Neuron (in vitro differentiated cells): ENCODE data around the gene ZFYVE28.
"Not testable (repeated sequence)": the region's sequence is repeated elsewhere in the genome, so short reads cannot be mapped to it uniquely, and the experiment has no call there.

Source experiments
- H2AFZ ChIP-seq: one replicate; pipeline ENCODE4 v1.6.1; 2013; ENCODE audit warnings: low read depth, mild to moderate bottlenecking, inconsistent platforms, low read length, moderate library complexity
- H3K27me3 ChIP-seq: one replicate; pipeline ENCODE4 v1.6.1; 2013; ENCODE audit warnings: low read length; ENCODE audit not compliant: insufficient read depth
- H3K36me3 ChIP-seq: one replicate; pipeline ENCODE4 v1.6.1; 2013; ENCODE audit warnings: low read length; ENCODE audit not compliant: insufficient read depth
- H3K4me1 ChIP-seq: one replicate; pipeline ENCODE4 v1.6.1; 2013; ENCODE audit warnings: low read length; ENCODE audit not compliant: insufficient read depth
- H3K4me3 ChIP-seq: 2 replicates; pipeline ENCODE4 v1.5.1; 2013; ENCODE audit warnings: mild to moderate bottlenecking, low read length, moderate library complexity
- H3K9me3 ChIP-seq: one replicate; pipeline ENCODE4 v1.6.1; 2013; ENCODE audit warnings: low read length

Gene ZFYVE28

GRCh38 chr4:2441393-2442174, 23.1 kb upstream of the ZFYVE28 start:
- Histone ChIP-seq H2AFZ (no peak overlapping the region), H3K27me3 (no peaks in the 10 kb centered on the region), H3K4me3 (no peak overlapping the region), H3K4me1 (peaks cover 2% of the 10 kb centered on the region), H3K36me3 (no peaks in the 10 kb centered on the region), H3K9me3 (no peaks in the 10 kb centered on the region)

- Histone ChIP-seq H2AFZ (no peak overlapping the region), H3K4me1 (no peaks in the 10 kb centered on the region), H3K9me3 (no peaks in the 10 kb centered on the region), H3K4me3 (no peak overlapping the region), H3K27me3 (peaks cover 6% of the 10 kb centered on the region), H3K36me3 (no peaks in the 10 kb centered on the region)
Observed at GRCh38 chr4:2438822-2439718, 20.6 kb upstream of the ZFYVE28 start.

GRCh38 chr4:2437475-2438215, 19.2 kb upstream of the ZFYVE28 start:
- Histone ChIP-seq H3K9me3 (no peaks in the 10 kb centered on the region), H3K27me3 (peaks cover 13% of the 10 kb centered on the region), H3K4me3 (no peak overlapping the region), H3K36me3 (no peaks in the 10 kb centered on the region), H2AFZ (no peak overlapping the region), H3K4me1 (peaks cover 9% of the 10 kb centered on the region)

- H2AFZ ChIP-seq, result no peak overlapping the region
- peaks cover 9% of the 10 kb centered on the region for H3K4me1 ChIP-seq
- H3K9me3 ChIP-seq, result no peaks in the 10 kb centered on the region
- H3K36me3 ChIP-seq, result no peaks in the 10 kb centered on the region
- peaks cover 17% of the 10 kb centered on the region for H3K27me3 ChIP-seq
- no peak overlapping the region for H3K4me3 ChIP-seq
Observed at GRCh38 chr4:2436761-2437474, 18.5 kb upstream of the ZFYVE28 start.

GRCh38 chr4:2436301-2436700, 17.9 kb upstream of the ZFYVE28 start:
- Histone ChIP-seq H3K36me3 (no peaks in the 10 kb centered on the region), H3K4me1 (peaks cover 9% of the 10 kb centered on the region), H2AFZ (no peak overlapping the region), H3K27me3 (peaks cover 17% of the 10 kb centered on the region), H3K9me3 (no peaks in the 10 kb centered on the region), H3K4me3 (no peak overlapping the region)

GRCh38 chr4:2434420-2434819, 16.0 kb upstream of the ZFYVE28 start:
- no peak overlapping the region for H2AFZ ChIP-seq

GRCh38 chr4:2433609-2434350, 15.3 kb upstream of the ZFYVE28 start:
- Histone ChIP-seq H3K4me3 (no peak overlapping the region), H3K27me3 (peaks cover 17% of the 10 kb centered on the region), H3K9me3 (no peaks in the 10 kb centered on the region), H2AFZ (no peak overlapping the region), H3K4me1 (peaks cover 9% of the 10 kb centered on the region), H3K36me3 (no peaks in the 10 kb centered on the region)

More at GRCh38 chr4:2434420-2434819, 16.0 kb upstream of the ZFYVE28 start:
- no peak overlapping the region for H3K4me3 ChIP-seq
- peaks cover 17% of the 10 kb centered on the region for H3K27me3 ChIP-seq
- no peaks in the 10 kb centered on the region for H3K36me3 ChIP-seq
- no peaks in the 10 kb centered on the region for H3K9me3 ChIP-seq
- H3K4me1 ChIP-seq, result peaks cover 9% of the 10 kb centered on the region

GRCh38 chr4:2432991-2433530, 14.6 kb upstream of the ZFYVE28 start:
- Histone ChIP-seq H3K4me1 (peaks cover 9% of the 10 kb centered on the region), H3K27me3 (peaks cover 22% of the 10 kb centered on the region), H2AFZ (no peak overlapping the region), H3K36me3 (no peaks in the 10 kb centered on the region), H3K4me3 (no peak overlapping the region), H3K9me3 (no peaks in the 10 kb centered on the region)

- H3K27me3 ChIP-seq, result peaks cover 31% of the 10 kb centered on the region
- no peak overlapping the region for H3K4me3 ChIP-seq
- peaks cover 9% of the 10 kb centered on the region for H3K4me1 ChIP-seq
- H3K9me3 ChIP-seq, result no peaks in the 10 kb centered on the region
- H3K36me3 ChIP-seq, result no peaks in the 10 kb centered on the region
- H2AFZ ChIP-seq, result no peak overlapping the region
Observed at GRCh38 chr4:2432004-2432403, 13.6 kb upstream of the ZFYVE28 start.

- H3K27me3 ChIP-seq, result peaks cover 33% of the 10 kb centered on the region
- H3K36me3 ChIP-seq, H3K4me3 ChIP-seq, H2AFZ ChIP-seq, H3K9me3 ChIP-seq, H3K4me1 ChIP-seq: not testable (repeated sequence)
Observed at GRCh38 chr4:2429945-2430757, 11.7 kb upstream of the ZFYVE28 start.

- Histone ChIP-seq H3K36me3 (no peaks in the 10 kb centered on the region), H3K4me1 (peaks cover 7% of the 10 kb centered on the region), H3K4me3 (no peak overlapping the region), H2AFZ (no peak overlapping the region), H3K9me3 (no peaks in the 10 kb centered on the region), H3K27me3 (peaks cover 30% of the 10 kb centered on the region)
Observed at GRCh38 chr4:2428496-2429213, 10.2 kb upstream of the ZFYVE28 start.
